Measurements from ENCODE around the gene SRI. TPM values are rescaled to one million over a fixed set of nuclear protein-coding genes. Genes with fewer than 3 reads are reported as not detected.

SRI gene
- total and polyA plus RNA-seq, 9 donors, result 45.4 to 151 (median 82.4) TPM

- no peaks in the 10 kb centered on the region for H3K27me3 ChIP-seq
- DNase-seq, result no peak
- TF ChIP-seq EP300 (IDR thresholded peaks at IDR 0.05) (no peak), POLR2A (IDR thresholded peaks at IDR 0.05) (no peak), CTCF (IDR thresholded peaks at IDR 0.05) (no peak)
- H3K27ac ChIP-seq, result no peak overlapping the region
- peaks cover 0 to 3% of the 10 kb centered on the region in 2 donors for H3K9me3 ChIP-seq
- intact Hi-C loops (cut with DNase I), result no loop called here
- H3K4me3 ChIP-seq, result no peak overlapping the region
- H3K4me1 ChIP-seq (ENCODE audit: insufficient read depth), result no peaks in the 10 kb centered on the region
- no peaks in the 10 kb centered on the region for H3K36me3 ChIP-seq
- 94 to 97% (median 97%) methylated on average over 4 of the region's 4 CpGs for WGBS, 3 donors
Observed at GRCh38 chr7:88229302-88229995, 9.6 kb upstream of the SRI start.

- no peaks in the 10 kb centered on the region for H3K36me3 ChIP-seq
- H3K27ac ChIP-seq, result no peak overlapping the region
- intact Hi-C loops (cut with DNase I), result no loop called here
- peaks cover 0 to 3% of the 10 kb centered on the region in 2 donors for H3K9me3 ChIP-seq
- 86 to 89% (median 87%) methylated on average over 6 of the region's 6 CpGs for WGBS, 3 donors
- no peaks in the 10 kb centered on the region for H3K27me3 ChIP-seq
- TF ChIP-seq EP300 (IDR thresholded peaks at IDR 0.05) (no peak), POLR2A (IDR thresholded peaks at IDR 0.05) (no peak), CTCF (IDR thresholded peaks at IDR 0.05) (no peak)
- H3K4me3 ChIP-seq, result no peak overlapping the region
- DNase-seq, result no peak
- no peaks in the 10 kb centered on the region for H3K4me1 ChIP-seq (ENCODE audit: insufficient read depth)
Observed at GRCh38 chr7:88226886-88227516, 7.2 kb upstream of the SRI start.

- Histone ChIP-seq H3K4me3 (no peak overlapping the region), H3K9me3 (peaks cover 0 to 3% of the 10 kb centered on the region in 2 donors), H3K36me3 (no peaks in the 10 kb centered on the region), H3K27ac (no peak overlapping the region), H3K4me1 (ENCODE audit: insufficient read depth) (no peaks in the 10 kb centered on the region), H3K27me3 (no peaks in the 10 kb centered on the region)
- TF ChIP-seq EP300 (IDR thresholded peaks at IDR 0.05) (no peak), CTCF (IDR thresholded peaks at IDR 0.05) (no peak), POLR2A (IDR thresholded peaks at IDR 0.05) (no peak)
- 85 to 94% (median 90%) methylated on average over 4 of the region's 4 CpGs for WGBS, 3 donors
- no peak for DNase-seq
- intact Hi-C loops (cut with DNase I), result no loop called here
Observed at GRCh38 chr7:88226201-88226600, 6.4 kb upstream of the SRI start.

- Histone ChIP-seq H3K4me3 (no peak overlapping the region), H3K4me1 (ENCODE audit: insufficient read depth) (no peaks in the 10 kb centered on the region), H3K27ac (no peak overlapping the region), H3K9me3 (peaks cover 0 to 3% of the 10 kb centered on the region in 2 donors), H3K36me3 (no peaks in the 10 kb centered on the region), H3K27me3 (no peaks in the 10 kb centered on the region)
- intact Hi-C loops (cut with DNase I), result no loop called here
- 60 to 67% (median 66%) methylated on average over 2 of the region's 2 CpGs for WGBS, 3 donors
- no peak for DNase-seq
- TF ChIP-seq POLR2A (IDR thresholded peaks at IDR 0.05) (no peak), EP300 (IDR thresholded peaks at IDR 0.05) (no peak), CTCF (IDR thresholded peaks at IDR 0.05) (no peak)
Observed at GRCh38 chr7:88224601-88225275, 4.9 kb upstream of the SRI start.
